Fibroblast of villous mesenchyme (primary cell): ENCODE data around the gene WNT9B. TPM values are rescaled to one million over a fixed set of nuclear protein-coding genes. Genes with fewer than 3 reads are reported as not detected.

ENCODE experiments used
- DNase-seq: peaks from one replicate; pipeline ENCODE4 v3.0.0-alpha.2; 2010; ENCODE audit warnings: low read depth
- H3K4me3 ChIP-seq: 2 replicates; pipeline ENCODE4 v1.5.1; 2011; ENCODE audit warnings: low read depth, mild to moderate bottlenecking, low read length
- total RNA-seq: library from RNA; depleted of rRNA; stranded (reverse); fragments of >200 nt; gene quantifications from 2 replicates; pipeline ENCODE4 v1.2.3, GENCODE V29; 2012
- TF ChIP-seq, protein P1 (sequence below): IDR thresholded peaks from 2 replicates; pipeline ENCODE4 v1.5.1; 2012; ENCODE audit warnings: low read depth, mild to moderate bottlenecking, low read length; ENCODE audit not compliant: insufficient read depth

The WNT9B gene
- total RNA-seq, 1 donor, result not detected

DNA sequence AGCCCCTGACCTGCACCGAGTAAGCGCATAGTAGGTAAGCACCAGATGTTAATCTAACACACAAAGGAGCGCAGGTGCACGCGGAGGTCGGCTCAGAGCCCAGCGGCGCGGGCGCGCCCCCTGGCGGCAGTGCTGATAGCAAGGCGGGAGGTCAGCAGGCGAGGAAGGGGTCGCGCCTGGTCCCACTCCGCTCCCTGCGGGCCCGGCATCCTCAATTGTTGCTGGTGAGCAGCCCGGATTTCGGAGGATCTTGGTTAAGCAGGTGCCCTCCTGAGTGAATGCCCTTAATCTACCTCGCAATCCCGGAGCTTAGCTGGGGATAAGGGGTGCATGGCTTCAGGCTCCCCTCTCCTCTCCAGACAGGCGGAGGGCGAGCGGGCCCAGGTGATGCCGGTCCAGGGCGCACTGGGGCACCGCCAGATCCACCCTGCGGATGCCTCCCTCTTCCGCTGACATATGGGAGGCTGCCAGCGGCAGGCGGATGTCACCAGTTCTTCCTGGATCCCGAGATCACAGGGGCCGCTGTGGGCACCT lies 28.9 kb upstream of the WNT9B start:
- H3K4me3 ChIP-seq, result no peak overlapping the region
- no peak for DNase-seq
- TF ChIP-seq, protein P1, sequence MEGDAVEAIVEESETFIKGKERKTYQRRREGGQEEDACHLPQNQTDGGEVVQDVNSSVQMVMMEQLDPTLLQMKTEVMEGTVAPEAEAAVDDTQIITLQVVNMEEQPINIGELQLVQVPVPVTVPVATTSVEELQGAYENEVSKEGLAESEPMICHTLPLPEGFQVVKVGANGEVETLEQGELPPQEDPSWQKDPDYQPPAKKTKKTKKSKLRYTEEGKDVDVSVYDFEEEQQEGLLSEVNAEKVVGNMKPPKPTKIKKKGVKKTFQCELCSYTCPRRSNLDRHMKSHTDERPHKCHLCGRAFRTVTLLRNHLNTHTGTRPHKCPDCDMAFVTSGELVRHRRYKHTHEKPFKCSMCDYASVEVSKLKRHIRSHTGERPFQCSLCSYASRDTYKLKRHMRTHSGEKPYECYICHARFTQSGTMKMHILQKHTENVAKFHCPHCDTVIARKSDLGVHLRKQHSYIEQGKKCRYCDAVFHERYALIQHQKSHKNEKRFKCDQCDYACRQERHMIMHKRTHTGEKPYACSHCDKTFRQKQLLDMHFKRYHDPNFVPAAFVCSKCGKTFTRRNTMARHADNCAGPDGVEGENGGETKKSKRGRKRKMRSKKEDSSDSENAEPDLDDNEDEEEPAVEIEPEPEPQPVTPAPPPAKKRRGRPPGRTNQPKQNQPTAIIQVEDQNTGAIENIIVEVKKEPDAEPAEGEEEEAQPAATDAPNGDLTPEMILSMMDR, result peak; percentile 51

DNA sequence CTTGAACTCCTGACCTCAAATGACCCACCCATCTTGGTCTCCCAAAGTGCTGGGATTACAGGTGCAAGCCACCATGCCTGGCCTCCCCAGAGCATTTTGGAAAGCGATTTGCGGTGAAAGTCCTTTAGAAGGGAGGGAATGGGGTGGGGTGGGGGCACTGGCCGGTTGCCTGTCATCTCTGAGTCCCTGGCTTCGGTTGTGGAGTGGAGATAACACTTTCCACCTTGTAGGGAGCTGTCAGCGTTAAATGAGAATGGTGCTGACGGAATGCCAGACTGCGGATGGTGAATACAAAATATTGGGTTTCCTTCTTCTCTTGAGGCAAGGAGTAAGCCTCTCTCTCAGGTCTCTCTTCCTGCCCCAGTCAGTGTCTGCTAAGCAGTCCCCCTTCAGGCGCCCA lies 27.7 kb upstream of the WNT9B start:
- DNase-seq, result no peak
- H3K4me3 ChIP-seq, result no peak overlapping the region
- TF ChIP-seq, protein P1, result no peak

DNA sequence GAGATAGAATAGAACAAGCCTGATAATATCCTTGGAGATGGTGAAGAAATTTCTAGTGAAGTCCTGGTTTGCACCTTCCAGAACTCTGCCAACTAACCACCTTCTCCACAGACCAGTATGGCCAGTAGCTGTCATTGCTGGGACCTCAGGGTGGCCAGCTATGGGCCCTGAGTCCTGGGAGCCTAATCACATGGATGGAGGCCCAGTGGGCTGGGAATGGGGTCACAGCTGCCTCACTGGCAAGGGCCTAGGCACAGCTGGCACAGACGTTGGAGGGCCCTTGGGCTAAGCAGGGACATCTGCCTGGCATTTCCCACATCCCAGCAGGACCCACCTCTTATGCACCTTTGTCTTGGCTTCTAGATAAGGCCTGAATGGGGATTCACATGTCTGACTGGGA lies 25.3 kb upstream of the WNT9B start:
- no peak overlapping the region for H3K4me3 ChIP-seq
- TF ChIP-seq, protein P1, result no peak
- no peak for DNase-seq

DNA sequence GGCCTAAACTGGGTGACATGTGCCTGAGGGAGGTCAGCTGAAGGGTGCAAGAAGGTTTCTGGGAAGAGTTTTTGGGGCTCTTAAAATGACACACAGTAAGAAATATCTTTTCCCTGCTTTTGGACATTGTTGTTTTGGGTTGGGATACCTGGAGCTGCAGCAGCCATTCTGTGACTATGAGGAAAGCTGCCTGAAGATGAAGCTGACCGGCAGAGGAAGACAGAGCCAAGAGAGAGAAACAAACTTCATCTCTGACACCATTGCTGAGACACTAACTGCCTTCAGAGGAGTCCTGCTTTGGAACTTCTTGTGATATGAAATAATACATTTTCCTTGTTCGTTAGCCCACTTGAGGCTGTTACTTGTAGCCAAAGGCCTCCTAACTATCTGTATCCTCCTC lies 24.1 kb upstream of the WNT9B start:
- TF ChIP-seq, protein P1, result no peak
- no peak overlapping the region for H3K4me3 ChIP-seq
- no peak for DNase-seq

DNA sequence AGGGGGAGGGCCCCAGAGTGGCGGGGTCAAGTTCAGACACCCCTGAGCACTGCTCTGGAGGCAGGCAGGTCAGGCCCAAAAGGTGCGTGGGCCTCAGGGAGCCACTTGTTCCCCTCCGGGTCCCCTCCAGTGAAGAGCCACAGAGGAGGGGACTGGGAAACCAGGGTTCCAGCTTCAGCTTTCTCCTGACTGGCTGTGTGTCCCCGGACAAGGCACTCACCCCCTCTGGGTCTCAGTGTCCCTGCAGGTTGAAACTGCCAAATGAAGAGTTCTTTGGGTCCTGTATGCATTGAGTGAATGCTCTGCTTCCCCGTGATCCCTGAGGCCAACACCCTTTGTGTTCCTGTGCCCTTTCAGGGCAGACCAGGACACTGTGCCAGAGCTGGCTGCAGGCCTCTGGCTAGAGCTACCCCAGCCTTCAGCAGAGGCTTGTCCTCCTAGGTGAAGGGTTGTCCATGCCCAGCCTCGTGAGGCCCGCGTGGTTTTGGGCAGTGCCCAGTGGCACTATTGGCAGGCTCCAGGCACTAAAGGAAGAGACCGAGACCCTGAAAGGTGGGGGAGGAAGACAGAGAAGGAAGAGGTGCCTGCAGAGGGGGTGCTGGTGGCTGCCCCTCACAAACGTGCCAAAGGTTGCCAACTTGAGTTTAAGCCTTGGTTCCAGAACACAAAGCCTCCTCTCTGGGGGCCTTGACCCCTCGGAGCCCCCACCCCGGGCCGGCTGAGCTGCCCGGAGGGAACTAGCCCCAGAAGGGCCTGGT lies 19.6 kb upstream of the WNT9B start:
- TF ChIP-seq, protein P1, result no peak
- no peak for DNase-seq
- no peak overlapping the region for H3K4me3 ChIP-seq

DNA sequence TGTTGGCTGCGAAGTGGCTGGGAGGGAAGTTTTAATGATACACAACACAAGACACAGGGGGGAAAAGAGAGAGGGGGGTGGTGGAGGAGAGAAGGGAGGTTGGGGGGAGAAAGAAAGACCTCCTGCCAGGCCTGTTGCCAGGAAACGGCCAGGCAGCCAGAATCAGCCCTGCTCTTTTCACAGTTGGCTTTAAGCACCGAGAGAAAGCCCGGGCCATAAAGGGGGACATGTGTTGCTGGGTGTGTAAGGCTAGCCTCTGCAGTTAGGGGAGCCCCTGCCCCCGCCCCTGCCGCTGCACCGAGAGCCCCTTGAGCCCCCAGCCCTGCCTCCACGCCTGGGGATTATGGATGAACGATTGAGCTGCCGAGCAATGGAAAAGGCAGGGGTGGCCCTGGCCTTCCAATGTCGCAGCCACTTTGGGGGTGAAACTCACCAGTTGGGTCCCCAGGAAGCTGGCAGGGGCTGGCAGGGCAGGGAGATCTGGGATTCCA lies 19.0 kb upstream of the WNT9B start:
- no peak for DNase-seq
- H3K4me3 ChIP-seq, result no peak overlapping the region
- TF ChIP-seq, protein P1, result no peak
